K562 (cell line): ENCODE measurements around the gene KRT28.

Experiments
- RAD21 ChIP-seq, 2 experiments: fragments of 250-450 bp in 1 of 2; fragments of 450-650 bp in 1 of 2; sonication (Bioruptor Pico) in 1 of 2; formaldehyde crosslinking in 1 of 2; IDR thresholded peaks in 1 of 2; conservative IDR thresholded peaks in 1 of 2; 2 replicates each; pipeline versions ENCODE4 v1.4.0 to v1.8.0; 2020 to 2022; ENCODE audit warnings: mild to moderate bottlenecking in 2 of 2, moderate library complexity in 1 of 2
- RUNX1 ChIP-seq: sonication (generic); IDR thresholded peaks from 2 replicates; pipeline ENCODE4 v1.6.1; 2016; ENCODE audit warnings: antibody characterized with exemption, low read depth

GRCh38 chr17:40825599-40825998, 25.8 kb upstream of the KRT28 start:
- TF ChIP-seq RAD21 (CRISPR knock-in tag; conservative IDR thresholded peaks at IDR 0.05 in 1 of 2, IDR thresholded peaks at IDR 0.05 in 1 of 2) (no peak), RUNX1 (no peak)
